ENCODE results near the gene MIEN1.
A peak's percentile ranks its signal among the peaks of the same experiment; 100 is the strongest.
"Not testable (repeated sequence)": the region's sequence is repeated elsewhere in the genome, so short reads cannot be mapped to it uniquely, and the experiment has no call there.

MIEN1 gene

DNA sequence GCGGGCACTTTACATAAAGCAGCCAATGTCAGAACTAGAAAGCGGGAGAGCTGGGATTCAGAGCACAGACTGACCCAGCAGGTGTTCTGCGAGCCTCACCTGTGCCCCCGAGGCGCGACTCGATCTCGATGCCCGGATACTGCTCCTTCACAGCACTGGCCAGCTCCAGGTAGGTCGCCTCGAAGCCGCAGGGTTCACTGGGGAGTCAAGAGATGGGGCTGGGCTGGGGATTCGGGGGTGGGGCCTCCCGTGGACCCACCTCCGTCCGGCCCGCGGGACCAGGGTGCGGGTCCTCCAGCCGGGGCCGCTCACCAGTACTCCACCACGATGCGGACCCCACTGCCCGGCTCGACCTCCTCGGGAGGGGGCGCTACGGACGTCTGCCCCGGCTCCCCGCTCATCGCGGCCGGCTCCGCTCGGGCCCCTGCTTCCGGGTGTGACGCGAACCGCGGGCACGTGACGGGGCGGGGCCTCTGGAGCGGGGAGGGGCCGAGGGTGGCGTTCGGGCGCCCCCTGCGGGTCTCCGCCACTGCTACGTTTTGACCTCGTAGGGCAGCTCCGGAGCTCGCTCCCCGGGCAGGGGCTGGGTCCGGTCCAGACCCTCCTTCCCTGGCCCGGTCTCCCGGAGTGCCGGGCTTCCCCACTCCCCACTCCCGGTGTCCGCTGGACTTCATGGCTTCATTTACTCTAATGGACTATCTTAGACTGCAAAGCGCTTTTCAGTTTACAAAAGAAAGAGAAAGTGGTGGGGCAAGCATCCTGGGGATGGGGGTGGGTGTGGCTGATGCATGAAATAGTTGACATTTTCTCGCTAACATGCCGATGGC, at the start of gene MIEN1:
Gene MIEN1 (minus strand): TSS at position 438 of the 827 bp plus-strand sequence. CDS start 37 bp downstream, at position 401.
- peak; percentile 96 for DNase-seq

DNA sequence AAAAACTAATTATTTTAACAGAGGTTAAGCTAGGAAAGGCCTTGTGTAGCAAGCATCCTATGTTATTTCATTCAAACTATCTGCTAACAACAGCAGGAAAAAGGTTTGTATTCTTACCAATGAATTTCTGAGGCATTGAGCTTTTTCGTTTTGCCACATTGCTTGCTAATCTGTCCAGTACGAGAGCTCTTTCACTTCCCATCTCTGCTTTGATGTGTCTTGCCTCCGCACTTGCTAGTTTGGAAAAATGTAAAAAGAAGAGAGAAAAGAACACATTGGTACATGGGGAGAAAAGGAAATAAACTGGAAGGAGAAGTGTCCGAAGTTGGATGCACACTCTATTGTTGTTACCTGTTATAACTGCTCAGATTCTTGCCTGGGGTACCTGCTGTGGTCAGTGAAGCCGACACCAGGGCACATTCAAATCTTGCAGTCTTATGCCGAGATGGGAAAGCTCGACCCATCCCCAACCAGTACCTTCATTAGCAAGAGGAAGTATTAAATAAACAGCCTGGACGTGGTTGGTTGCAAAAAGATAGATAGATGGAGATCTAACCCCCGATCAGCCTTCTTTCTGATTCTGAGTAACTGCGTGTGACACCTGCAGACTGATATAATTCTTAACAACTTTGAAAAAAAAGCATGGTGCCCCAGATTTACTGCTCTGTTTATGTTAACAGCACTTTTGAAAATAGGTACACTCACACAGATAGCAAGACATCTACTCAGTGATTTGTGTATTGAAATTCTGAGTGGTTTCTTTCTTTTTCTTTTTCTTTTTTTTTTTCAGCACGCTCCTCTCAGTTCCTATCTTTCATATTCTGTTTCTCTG, 47.4 kb upstream of the MIEN1 start:
- DNase-seq: no peak

- no peak for DNase-seq
These were observed 45.9 kb upstream of the MIEN1 start for GRCh38 chr17:39776252-39776651.

DNA sequence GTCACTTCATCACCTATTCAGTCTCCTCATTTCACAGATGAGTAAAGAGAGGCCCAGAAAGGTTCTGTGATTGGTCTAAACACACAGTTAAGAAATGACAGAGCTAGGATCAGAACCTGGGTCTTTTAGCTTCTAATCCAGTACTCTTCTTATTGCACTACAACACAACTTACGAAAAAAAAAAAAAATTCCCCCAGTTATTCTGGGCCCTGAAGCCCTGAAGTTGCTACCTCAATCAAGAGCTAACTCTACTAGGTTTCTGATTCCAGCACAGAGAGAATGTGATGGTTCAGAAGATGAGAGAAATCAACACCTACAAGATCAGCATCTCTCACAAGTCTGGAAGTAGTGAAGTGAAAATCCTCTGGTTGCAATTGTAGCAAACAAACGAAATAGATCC, 44.7 kb upstream of the MIEN1 start:
- DNase-seq: no peak

DNA sequence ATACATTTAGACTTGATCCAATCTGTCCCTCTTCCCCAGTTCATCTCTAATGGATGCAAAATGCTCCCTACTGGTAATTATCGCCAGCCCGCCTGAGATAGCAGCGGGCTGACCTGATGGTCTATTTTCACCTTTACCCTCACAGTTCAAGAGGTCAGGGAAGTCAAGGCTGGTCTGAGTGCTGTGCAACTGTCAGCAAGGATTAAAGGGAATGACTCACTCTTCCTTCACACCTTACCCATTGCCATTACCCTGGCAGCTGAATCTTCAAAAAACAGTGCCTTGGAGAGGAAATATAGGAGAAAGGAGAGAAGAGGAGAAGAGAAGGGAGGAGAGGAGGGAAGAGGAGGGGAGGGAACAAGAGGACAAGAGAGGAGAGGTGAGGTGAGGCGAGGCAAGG, 43.7 kb upstream of the MIEN1 start:
- DNase-seq: no peak

DNA sequence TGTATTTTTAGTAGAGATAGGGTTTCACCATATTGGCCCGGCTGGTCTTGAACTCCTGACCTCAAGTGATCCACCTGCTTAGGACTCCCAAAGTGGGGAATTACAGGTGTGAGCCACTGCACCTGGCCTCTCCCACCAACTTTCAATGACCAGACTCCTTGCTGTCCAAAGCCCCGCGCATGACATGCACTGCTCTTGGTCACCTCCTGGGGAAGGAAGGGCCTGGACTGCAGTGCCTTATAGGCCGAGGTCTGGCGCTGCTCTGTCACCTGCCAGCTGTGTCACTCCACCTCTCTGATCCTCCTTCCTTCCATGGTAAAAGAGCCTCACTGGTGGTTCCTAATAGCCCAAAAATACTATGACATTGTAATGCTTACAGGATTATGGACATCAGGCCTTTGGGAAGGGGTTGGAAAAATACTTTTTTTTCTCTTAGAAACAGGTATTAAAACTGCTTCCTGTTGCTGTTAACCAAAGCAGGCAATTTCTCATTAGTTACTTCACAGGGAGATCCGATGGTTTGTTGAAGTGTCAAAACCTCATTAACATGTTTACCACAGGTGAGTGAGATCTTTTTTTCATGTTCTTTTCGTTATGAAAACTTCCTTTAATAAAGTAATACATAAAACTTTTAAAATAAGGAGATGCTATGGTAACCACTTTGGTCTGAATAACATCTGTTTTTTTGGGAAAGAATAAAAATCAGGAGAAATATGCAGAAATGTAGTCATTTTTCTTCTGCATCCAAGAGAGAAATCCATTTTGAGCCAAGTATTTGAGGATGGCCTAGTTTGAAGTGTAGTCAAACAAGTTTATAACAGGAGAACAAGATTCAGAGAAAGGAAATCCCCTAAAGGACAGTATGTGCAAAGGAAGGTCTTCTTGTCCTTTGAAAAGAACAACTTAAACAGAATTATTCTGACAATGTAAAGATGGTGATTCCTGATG, 42.9 kb upstream of the MIEN1 start:
- DNase-seq: no peak

DNA sequence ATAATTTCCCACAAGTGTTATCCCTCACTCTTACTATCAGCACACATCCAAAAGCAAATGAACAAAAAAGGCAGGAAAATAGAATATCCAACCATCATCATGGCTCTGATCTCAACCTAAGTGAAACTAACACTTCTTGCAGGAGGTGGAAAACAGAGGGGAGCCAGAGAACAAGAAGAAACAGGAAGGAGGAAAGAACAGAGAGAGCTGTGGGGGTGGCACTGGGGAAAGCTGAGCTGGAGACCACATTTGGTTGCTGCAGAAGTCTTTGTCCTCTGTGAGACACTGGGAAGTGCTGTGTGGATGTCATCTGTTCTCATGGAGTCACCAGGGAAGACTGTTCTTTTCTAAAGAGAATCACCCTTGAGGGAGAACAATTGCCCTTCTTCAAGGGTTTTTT, 42.1 kb upstream of the MIEN1 start:
- no peak for DNase-seq

- DNase-seq: peak; percentile 39
These were observed 39.7 kb upstream of the MIEN1 start for GRCh38 chr17:39769974-39770587.

GRCh38 chr17:39767147-39767546, 36.8 kb upstream of the MIEN1 start:
- no peak for DNase-seq

GRCh38 chr17:39765766-39766165, 35.4 kb upstream of the MIEN1 start:
- DNase-seq: no peak

DNA sequence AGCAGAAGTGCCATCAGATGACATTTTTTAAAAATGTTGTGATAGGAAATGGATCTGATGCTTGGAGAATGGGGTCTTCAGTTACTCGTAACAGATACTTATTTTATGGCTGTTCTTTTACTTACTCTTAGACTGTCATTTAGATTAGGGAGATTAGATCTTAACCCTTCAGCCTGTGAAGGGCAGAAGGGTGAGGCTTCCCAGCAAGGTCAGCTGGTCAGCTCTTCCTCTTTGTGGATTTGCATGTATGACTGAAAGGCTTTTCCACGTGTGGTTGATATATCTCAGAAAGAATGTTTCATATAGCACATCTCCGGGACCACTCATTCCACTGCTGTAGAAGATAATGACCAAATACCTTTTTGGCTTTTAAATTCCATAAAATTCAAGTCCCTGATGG, 34.8 kb upstream of the MIEN1 start:
- DNase-seq: no peak

DNA sequence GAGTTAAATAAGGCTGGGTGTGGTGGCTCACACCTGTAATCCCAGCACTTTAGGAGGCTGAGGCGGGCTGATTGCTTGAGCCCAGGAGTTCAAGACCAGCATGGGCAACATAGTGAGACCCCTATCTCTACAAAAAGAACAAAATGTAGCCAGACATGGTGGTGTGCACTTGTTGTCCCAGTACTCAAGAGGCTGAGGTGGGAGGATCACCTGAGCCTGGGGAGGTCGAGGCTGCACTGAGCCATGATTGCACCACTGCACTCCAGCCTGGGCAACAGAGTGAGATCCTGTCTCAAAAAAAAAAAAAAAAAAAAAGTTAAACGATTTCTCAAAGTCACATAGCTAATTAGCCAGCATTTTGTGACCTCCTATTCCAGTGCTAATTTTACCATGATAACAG, 33.8 kb upstream of the MIEN1 start:
- DNase-seq: not testable (repeated sequence)

- DNase-seq: no peak
These were observed 32.9 kb upstream of the MIEN1 start for GRCh38 chr17:39763051-39763820.

DNA sequence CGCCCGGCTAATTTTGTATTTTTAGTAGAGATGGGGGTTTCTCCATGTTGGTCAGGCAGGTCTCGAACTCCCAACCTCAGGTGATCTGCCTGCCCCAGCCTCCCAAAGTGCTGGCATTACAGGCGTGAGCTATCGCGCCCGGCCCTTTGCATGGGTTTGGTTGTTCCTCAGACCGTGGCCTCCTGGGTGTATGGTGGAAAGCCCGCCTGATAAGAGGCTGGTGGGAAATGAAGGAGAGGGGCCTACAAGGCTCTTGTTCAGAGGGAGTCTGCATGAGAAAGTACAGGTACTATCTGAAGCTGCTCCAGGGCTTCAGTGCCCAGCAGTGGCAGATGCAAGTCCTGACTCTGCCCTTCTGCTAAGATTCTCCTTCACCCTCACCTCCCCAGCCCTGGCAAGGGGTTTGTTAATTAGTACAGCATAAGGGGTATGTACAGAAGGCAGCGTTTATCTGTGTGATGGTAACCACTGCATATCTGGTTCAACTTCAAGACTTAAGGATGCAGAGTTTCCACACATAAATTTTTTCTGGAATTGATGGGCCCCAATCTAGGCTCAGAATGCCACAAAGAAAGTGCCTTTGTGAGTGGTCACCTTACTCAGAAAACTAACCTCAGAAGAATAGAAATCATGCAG, 31.6 kb upstream of the MIEN1 start:
- no peak for DNase-seq

GRCh38 chr17:39759204-39759603, 28.9 kb upstream of the MIEN1 start:
- DNase-seq: no peak

- DNase-seq: no peak
These were observed 27.9 kb upstream of the MIEN1 start for GRCh38 chr17:39757931-39758873.

DNA sequence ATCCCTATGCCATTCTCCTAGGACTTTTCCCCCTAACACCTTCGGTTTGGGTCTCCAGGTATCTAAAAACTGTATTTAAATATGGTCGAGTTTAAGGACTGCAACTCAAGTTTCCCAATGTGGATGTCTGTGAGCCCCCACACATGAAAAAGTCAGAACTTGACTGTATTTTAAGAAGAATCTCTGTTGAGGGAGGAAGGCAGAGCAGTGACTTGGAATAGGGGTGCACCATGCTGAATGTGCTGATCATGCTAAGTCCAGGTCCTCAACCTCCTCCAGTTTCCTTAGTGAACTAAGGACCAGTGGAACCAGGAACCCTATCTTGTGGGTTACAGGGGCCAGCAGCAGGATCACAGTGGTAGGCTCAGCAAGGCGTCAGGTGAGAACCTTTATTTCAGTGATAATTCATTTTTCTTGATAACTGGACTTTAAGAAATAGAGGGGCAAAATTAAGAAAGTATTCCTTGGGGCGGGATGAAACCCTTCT, 26.9 kb upstream of the MIEN1 start:
- DNase-seq: no peak

GRCh38 chr17:39756380-39757079, 26.2 kb upstream of the MIEN1 start:
- no peak for DNase-seq
